TTC549 (cell line): Measurements from ENCODE around the gene PTGIS.

ENCODE experiments used
- FAIRE-seq: peaks from 2 replicates; lab custom pipeline; 2012; peaks lifted over from hg19 to GRCh38; lab: Jason Lieb, UNC

PTGIS gene

GRCh38 chr20:49496553-49497397, 71.2 kb downstream of the PTGIS start:
- no peak for FAIRE-seq

GRCh38 chr20:49496043-49496442, 71.9 kb downstream of the PTGIS start:
- no peak for FAIRE-seq

- FAIRE-seq, result no peak
Observed at GRCh38 chr20:49490689-49491088, 77.2 kb downstream of the PTGIS start.

- FAIRE-seq, result no peak
Observed at GRCh38 chr20:49489688-49490087, 78.2 kb downstream of the PTGIS start.

GRCh38 chr20:49486064-49486463, 81.9 kb downstream of the PTGIS start:
- FAIRE-seq, result no peak

GRCh38 chr20:49485563-49485962, 82.4 kb downstream of the PTGIS start:
- FAIRE-seq, result no peak

GRCh38 chr20:49484180-49485140, 83.5 kb downstream of the PTGIS start:
- no peak for FAIRE-seq

GRCh38 chr20:49483696-49484123, 84.2 kb downstream of the PTGIS start:
- no peak for FAIRE-seq

- no peak for FAIRE-seq
Observed at GRCh38 chr20:49483018-49483695, 84.8 kb downstream of the PTGIS start.

GRCh38 chr20:49482621-49483017, 85.3 kb downstream of the PTGIS start, which contains the start of gene KCNB1:
TSS of gene KCNB1 (minus strand) at chr20:49482668. CDS start at chr20:49482480, 188 bp downstream.
- FAIRE-seq, result no peak

- no peak for FAIRE-seq
Observed at GRCh38 chr20:49482173-49482572, 85.8 kb downstream of the PTGIS start.

GRCh38 chr20:49481116-49481515, 86.8 kb downstream of the PTGIS start:
- FAIRE-seq, result no peak

GRCh38 chr20:49480236-49480635, 87.7 kb downstream of the PTGIS start:
- no peak for FAIRE-seq

GRCh38 chr20:49479785-49480184, 88.2 kb downstream of the PTGIS start:
- FAIRE-seq, result no peak

- FAIRE-seq, result no peak
Observed at GRCh38 chr20:49478754-49479689, 88.9 kb downstream of the PTGIS start.

GRCh38 chr20:49478266-49478665, 89.7 kb downstream of the PTGIS start:
- FAIRE-seq, result no peak

- no peak for FAIRE-seq
Observed at GRCh38 chr20:49477200-49477599, 90.7 kb downstream of the PTGIS start.

GRCh38 chr20:49476016-49476355, 92.0 kb downstream of the PTGIS start:
- FAIRE-seq, result no peak

- FAIRE-seq, result no peak
Observed at GRCh38 chr20:49475292-49476015, 92.5 kb downstream of the PTGIS start.

GRCh38 chr20:49471397-49471796, 96.5 kb downstream of the PTGIS start:
- FAIRE-seq, result no peak

GRCh38 chr20:49470922-49471321, 97.0 kb downstream of the PTGIS start:
- no peak for FAIRE-seq
